IPS DF 19.7 (cell line): Measurements from ENCODE around the gene WHRN.

ENCODE experiments used
- DNase-seq: peaks from one replicate; pipeline ENCODE4 v3.0.0-alpha.2; 2013; ENCODE audit warnings: low read depth, low spot score

WHRN gene

GRCh38 chr9:114421147-114421546 lies 84.1 kb downstream of the WHRN start:
- DNase-seq: no peak

- no peak for DNase-seq
Observed at GRCh38 chr9:114419796-114420195, 85.5 kb downstream of the WHRN start.

- DNase-seq: no peak
Observed at GRCh38 chr9:114418053-114418452, 87.2 kb downstream of the WHRN start.

GRCh38 chr9:114417511-114417910 lies 87.8 kb downstream of the WHRN start:
- no peak for DNase-seq

GRCh38 chr9:114416906-114417305 lies 88.4 kb downstream of the WHRN start:
- no peak for DNase-seq

- DNase-seq: no peak
Observed at GRCh38 chr9:114416290-114416689, 89.0 kb downstream of the WHRN start.

GRCh38 chr9:114414346-114414745 lies 90.9 kb downstream of the WHRN start:
- no peak for DNase-seq

GRCh38 chr9:114413861-114414301 lies 91.4 kb downstream of the WHRN start:
- DNase-seq: no peak

GRCh38 chr9:114412048-114412683 lies 93.1 kb downstream of the WHRN start:
- DNase-seq: no peak

GRCh38 chr9:114411452-114411851 lies 93.8 kb downstream of the WHRN start:
- DNase-seq: no peak

GRCh38 chr9:114410910-114411309 lies 94.4 kb downstream of the WHRN start:
- no peak for DNase-seq

- no peak for DNase-seq
Observed at GRCh38 chr9:114409842-114410241, 95.4 kb downstream of the WHRN start.

GRCh38 chr9:114409103-114409780 lies 96.0 kb downstream of the WHRN start:
- no peak for DNase-seq

- DNase-seq: no peak
Observed at GRCh38 chr9:114408645-114409044, 96.6 kb downstream of the WHRN start.

GRCh38 chr9:114407889-114408288 lies 97.4 kb downstream of the WHRN start:
- no peak for DNase-seq

GRCh38 chr9:114406441-114406840 lies 98.8 kb downstream of the WHRN start:
- no peak for DNase-seq

GRCh38 chr9:114405294-114406034 lies 99.8 kb downstream of the WHRN start:
- DNase-seq: no peak

- DNase-seq: no peak
Observed at GRCh38 chr9:114404531-114404930, 100.7 kb downstream of the WHRN start.

GRCh38 chr9:114403153-114403756 lies 102.0 kb downstream of the WHRN start:
- no peak for DNase-seq

GRCh38 chr9:114401344-114401743 lies 103.9 kb downstream of the WHRN start:
- DNase-seq: no peak

- no peak for DNase-seq
Observed at GRCh38 chr9:114400772-114401171, 104.5 kb downstream of the WHRN start.

- DNase-seq: no peak
Observed at GRCh38 chr9:114400219-114400618, 105.1 kb downstream of the WHRN start.
